GM18511 (cell line): ENCODE measurements around the gene FGD6.
"Not testable (repeated sequence)": the region's sequence is repeated elsewhere in the genome, so short reads cannot be mapped to it uniquely, and the experiment has no call there.

Experiments used
- ATAC-seq: cut with Tn5 transposase; IDR thresholded peaks from one replicate; pipeline ENCODE4 v1.9.1; 2021; ENCODE audit warnings: mild to moderate bottlenecking, moderate library complexity; ENCODE audit not compliant: unreplicated experiment

Gene FGD6

DNA sequence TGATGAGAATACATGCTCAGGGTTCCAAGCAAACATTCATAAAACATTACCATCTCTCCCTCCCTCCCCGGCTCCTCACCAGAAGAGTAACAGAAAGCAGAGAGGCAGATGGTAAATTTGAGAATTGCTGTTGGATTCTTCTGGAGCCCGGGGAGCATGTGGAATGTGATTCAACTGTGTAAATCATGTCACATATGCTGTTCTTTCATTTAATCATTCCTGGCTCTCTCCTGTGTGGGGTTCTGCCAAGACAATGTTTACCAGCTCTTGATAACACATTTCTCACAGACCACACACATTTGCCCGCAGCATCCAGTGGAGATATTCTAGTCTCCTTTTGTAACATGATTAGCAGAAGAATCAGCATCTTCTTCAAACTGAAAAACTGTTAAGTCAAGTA, 120.4 kb downstream of the FGD6 start:
- ATAC-seq = no peak

DNA sequence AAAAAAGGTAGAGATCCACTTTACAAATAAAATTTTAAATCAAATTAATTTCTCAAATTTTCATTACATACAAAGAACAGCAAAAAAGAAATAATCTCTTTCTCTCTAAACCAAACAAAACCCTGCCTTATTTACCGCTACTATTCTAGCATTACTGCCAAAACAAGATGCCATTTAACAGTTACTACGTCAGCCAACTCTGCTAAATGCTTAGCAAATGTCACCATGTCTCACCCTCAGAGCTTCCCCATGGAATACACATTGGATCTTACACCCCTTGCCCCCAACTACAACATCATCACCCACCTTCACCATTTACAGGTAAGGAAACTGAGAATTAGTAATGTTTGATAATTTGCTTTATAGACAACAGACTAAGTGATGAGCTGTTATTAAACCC, 120.9 kb downstream of the FGD6 start:
- no peak for ATAC-seq

DNA sequence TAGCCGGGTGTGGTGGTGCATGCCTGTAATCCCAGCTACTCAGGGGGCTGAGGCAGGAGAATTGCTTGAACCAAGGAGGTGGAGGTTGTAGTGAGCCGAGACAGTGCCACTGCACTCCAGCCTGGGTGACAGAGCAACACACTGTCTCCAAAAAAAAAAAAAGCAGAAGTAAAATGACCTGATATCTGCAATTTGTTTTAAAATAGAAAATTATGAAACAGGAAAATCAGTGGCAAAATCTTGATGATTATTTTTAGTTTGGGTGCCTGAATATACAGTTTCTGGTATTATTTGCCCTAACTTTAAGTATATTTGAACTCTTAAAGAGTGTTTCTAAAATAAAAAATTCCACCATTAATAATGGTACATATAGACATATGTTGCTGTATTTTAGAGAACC, 121.4 kb downstream of the FGD6 start:
- not testable (repeated sequence) for ATAC-seq

DNA sequence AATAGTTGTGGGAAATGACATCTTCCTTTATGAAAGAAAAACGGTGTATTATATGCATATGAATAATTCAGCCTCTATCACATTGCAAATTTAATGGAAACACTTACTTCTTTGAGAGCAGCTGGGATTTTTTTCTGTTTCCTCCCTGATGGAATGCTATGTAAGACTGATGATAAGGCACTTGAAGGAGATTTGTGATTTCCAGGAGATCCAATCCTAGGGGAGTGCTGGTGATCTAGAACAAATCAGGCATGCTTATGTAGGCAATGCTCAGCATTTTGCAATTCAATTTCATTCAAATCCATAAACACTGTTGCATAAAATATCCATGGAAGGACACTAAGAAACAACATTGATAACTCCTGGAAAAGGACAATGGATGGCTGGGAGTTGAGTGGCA, 127.8 kb downstream of the FGD6 start:
- ATAC-seq = no peak

DNA sequence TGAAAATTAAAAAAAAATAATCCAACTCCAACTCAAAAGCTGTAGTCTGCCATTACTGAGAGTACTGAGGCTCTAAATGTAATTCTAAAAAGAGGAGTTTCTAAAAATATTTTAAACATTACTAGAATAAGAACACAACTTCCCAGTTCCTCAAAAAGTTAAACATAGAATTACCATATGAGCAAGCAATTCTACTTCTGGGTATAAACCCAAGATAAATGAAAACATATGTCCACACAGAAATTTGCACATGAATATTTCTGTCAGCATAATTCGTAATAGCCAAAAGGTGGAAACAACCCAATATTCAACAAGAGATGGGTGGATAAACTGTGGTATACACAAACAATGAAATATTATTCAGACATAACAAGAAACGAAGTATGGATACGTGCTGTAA, 128.9 kb downstream of the FGD6 start:
- ATAC-seq = peak; percentile 79

DNA sequence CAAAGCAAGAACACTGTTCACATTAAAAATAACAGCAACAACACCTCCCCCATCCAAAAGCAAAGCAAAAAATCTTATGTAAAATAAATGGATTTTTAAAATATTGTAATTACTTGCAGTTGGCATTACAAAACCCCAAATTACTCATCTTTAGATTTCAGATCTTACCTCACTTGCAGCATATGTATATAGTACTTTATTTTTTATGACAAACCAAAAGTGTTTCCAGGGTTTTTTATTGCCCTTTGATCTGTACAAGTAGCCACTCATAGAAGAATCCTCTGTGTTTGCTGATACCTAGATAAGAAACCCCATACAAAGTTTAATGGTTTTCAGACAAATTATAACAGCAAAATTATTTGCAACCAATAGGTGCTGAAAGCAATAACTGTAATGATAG, 131.7 kb downstream of the FGD6 start:
- ATAC-seq = no peak

DNA sequence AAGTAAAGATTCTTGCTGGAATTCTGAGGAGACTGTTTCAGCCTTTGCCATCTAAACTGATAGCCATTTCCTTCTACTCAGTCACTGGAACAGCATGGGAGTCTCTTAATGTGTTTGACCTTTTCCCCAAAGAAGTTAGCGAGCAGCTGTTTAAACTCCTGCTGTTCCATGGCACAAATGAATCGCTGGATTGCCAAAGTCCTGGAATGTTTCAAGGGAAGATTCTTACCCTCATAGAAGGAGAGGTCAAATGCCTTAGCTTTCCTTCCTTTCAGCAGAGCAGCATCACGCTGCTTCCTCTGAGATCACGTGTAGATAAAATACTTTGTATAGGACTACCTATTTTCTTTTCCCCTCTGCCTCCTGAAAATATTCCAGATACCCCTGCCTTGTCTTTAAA, 133.3 kb downstream of the FGD6 start:
- no peak for ATAC-seq

DNA sequence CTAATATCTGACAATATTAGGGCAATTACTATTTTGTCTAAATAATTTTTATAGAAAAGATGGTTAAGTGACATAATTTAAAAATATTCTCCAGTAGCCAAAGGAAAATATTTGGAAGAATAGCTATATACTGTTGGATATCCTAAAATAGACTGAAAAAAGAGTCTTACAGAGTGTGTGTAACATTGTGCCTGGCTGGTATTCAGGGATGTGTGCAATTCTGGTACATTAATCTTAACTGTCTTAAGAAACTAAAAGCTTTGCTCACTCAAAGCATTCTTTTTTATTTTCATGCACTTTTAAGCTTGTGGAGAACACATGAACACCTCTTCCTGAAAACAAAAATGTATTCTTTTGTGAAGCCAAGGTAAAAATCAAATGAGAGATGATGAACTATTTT, 133.8 kb downstream of the FGD6 start:
- ATAC-seq = no peak

DNA sequence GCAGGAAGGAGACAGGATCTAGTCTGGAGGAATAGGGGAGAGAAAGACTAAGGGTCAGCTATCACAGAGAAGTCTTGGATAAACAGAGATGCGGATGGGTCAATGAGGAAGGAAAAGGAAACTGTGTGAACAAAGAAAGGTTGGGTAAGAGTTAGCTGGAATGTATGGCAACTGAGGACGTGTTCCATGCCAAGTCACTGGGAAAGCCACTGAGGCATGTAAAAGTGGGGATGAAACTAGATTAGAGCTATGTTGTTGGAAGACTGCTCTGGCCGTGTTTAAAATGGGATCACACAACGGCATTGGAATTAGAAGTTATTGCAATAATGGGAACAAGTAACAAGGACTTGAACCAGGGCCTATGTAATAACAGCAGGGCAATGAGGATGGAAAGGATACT, 139.9 kb downstream of the FGD6 start:
- ATAC-seq = no peak

DNA sequence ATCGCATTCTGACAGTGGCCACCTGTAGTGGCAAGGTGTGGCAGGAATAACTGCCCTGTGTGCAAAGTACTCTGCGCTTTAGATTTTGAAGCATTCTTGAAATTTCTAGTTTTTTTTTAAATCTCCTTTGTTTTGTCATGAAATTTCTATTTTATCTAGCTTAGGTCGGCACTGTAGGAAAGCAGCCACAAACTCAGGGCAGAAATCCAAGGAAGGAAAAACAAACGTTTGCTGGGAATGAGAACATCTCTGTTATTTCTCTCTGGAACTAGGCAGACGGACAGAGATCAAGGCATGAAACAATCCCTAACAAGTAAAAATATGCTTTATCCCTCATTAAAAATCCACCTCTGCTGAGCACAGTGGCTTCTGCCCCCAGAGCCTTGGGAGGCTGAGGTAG, 142.5 kb downstream of the FGD6 start:
- no peak for ATAC-seq

DNA sequence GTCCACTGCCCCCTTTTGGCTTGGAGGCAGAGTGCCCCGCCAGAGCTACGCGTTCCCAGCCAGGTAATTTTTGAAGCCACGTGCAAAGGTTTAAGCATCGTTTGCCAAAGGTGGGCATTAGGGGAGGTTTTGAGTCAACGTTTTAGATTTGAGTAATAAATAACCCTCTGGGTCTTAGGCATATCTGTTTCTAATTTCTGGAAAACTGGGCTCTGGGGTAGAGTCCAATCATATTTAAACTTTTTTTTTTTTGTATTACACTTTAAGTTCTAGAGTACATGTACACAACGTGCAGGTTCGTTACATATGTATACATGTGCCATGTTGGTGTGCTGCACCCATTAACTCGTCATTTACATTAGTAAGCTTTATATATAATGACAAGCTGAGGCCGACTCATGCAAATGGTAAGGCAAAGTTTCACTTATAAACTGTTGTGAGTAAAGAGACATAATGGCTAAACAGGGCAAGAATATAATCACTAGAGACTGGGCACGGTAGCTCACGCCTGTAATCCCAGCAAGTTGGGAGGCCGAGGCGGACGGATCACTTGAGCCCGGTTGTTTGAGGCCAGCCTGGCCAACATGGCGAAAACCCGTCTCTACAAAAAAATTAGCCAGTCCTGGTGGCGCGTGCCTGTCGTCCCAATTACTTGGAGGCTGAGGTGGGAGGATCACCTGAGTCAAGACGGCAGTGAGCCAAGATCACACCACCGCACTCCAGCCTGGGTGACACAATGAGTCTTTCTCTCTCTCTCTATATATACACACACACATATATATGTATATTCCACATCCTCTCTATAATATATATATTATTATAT, 143.4 kb downstream of the FGD6 start:
- no peak for ATAC-seq

DNA sequence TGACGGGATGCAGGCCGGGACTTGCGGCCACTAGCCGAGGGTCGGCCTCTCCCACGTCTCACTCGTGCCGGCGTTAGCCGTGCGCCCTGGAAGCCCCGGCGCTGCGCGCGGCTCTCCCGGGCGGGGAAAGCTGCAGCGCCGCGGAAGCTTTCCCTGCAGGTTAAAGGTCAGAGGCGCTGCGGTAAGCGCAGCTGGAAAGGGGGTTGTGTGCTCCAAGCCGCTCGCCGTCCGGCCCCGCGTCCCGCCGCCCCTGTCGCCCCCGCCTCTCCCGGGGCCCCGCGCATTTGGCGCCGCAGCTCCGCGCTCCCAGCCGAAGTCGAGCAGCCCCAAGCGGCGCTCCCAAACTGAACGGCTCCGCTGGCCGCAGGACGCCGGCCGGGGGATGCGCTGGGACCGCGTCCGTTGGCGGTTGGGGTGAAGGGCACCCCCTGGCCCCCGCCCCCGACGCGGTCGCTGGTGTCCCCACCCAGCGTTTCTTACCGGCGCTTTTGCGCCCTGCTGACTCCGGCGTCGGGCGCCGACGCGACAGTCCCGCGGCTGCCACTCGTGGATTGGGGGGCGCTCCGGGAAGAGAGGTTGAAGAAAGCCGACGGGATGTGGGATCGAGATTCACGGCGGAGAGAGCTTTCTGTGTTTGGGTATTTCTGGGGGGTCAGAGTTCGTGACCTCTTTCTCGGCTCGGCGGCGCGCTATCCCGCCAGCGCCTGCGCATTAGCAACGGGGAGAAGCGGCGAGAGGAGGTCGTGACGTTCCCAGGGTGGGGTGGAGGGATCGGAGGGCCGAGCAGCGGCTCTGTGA, 144.2 kb downstream of the FGD6 start, which contains the start of gene NR2C1:
TSS of gene NR2C1 (minus strand) at position 719 of the 798 bp plus-strand sequence. CDS start 6,234 bp downstream, outside the sequence.
- peak; percentile 97 for ATAC-seq

DNA sequence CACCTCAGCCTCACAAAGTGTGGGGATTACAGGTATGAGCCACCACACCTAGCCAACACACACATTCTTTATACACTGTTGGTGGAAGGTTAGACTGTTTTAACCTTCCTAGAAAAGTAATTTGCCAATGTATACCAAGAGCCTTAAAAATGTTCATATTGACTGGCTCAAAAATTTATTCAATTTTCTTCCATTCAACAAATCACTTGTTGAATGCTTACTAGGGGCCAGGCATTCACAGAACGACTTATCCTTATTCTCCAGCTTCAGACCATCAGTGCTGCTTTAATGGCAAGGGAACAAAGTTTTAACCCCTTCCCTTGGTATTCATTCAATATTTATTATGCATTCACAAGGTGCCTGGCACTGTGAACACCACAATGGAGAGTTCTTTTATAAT, 146.9 kb downstream of the FGD6 start:
- no peak for ATAC-seq

DNA sequence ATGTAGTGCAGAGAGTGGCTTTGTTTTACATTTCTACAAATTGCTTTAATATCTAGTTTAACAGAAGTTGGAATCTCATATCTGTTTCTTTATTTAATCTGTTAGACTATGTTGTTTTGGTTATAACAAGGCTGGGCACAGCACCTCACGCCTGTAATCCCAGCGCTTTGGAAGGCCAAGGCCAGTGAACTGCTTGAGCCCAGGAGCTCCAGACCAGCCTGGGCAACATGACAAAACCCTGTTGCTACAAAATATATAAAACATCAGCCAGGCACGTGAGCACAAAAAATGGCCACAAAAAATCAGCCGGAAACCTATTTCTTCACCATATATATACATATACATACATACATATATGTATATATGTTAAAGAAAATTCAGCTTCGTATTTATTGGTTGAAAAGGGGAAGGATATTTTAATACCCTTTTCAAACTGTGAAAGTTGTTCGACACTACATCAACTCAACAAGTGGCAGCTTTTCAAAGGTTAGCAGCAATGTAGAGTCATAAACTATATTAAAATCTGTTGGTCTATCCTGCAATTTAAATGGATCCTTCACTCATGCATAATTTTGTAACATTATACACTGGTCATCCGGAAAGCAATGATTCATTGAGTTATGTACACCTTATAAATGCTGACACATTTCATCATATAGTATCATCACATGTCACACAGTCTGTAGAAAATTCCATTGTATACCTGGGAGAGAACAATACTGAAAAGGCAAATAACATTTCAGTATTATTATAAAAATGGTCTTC, 151.0 kb downstream of the FGD6 start:
- ATAC-seq = no peak

DNA sequence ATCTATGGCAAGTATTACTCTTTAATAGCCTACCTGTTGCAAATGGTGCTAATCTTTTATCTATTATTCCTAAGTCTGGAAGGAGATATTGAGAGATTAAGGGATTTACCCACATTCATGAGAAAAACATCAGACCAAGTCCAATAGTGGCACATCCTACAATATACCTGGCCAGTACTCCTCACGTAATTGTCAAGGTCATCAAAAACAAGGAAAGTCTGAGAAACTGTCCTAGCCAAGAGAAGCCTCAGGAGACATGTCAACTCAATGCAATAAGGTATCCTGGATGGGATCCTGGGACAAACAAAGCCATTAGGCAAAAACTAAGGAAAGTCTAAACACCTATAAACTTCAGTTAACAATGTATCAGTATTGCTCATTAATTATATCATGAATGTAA, 156.3 kb downstream of the FGD6 start:
- ATAC-seq = no peak

DNA sequence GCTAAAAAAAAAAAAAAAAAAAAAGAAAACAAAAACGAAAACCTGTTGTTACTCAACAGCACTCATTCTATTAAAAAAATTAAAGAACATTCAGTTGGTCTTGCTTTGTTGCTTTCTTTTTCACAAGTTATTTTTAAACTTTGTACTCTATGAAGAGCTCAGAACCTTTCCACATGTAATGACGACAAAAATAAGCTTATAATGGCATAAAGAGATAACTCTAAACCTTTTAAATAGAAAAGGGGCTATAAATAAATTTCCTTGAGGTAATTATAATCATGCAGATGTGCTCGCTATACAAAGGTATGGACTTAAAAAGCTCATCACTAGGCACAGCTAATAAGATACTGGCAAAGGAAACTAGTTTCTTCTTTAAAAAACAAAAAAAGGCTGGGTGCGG, 157.3 kb downstream of the FGD6 start:
- ATAC-seq = no peak

DNA sequence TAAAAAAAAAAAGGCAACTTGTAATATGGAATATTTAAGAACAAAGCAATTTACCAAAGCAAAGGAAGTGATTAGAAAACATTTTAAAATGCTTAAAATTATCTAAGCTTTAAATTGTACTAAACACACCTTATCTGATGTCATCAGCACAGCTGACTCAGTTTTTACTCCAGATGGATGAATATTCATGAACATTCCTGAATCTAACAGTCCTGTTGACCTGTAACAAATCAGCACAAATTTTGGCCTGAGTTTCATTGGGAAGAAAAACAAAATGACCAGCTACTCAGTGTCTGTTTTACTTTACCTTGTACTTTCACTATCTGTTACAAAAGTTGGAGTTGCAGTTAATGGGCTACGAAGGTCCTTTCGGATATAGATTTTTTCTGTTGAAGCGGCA, 159.8 kb downstream of the FGD6 start:
- ATAC-seq = no peak

DNA sequence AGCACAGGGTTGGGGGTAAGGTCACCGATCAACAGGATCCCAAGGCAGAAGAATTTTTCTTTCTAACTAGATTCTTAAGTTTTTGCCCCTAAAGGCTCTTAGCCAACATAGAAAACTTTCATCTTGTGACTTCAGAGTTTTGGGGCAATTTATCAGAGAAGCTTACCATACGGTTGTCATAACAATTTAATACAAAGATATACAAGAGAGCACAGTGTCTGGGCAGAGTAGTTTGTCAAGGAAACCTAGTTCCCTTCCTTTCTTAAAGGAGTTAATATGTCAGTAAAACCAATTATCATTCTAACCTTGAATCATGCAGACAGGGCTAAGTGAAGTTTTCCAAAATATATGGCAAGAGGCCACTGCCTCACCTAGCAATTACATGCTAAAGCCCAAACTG, 162.2 kb downstream of the FGD6 start:
- ATAC-seq = no peak

DNA sequence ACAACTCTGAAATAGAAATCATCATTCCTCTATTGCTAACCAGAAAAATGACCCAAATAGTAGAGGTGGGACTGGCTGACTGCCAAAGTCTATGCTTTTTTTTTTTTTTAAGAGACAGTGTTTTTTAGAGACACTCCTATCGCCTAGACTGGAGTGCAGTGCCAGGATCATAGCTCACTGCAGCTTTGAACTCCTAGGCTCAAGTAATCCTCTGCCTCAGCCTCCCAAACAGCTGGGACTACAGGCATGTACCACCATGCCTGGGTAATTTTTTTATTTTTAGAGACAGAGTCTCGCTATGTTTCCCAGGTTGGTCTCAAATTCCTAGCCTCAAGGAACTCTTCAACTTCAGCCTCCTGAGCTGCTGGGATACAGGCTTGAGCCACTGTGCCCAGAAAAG, 163.1 kb downstream of the FGD6 start:
- ATAC-seq = no peak

DNA sequence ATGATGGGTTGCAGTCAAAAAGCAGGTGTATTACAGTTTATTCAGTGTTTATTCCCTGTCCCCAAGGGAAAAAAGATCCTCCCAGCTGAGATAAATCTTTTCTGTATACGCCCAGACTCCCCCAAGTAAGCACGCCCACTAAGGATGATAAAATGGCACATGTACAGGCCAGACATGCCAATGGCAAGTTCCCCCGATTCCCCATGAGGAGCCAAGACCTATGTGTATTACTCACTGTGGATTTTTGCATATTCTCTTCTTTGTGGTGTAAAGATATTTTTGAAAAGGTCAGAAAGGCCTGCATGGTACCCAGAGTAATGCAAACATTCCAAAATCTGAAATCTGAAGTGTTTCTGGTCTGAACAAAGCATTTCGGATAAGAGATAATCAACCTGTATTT, 166.0 kb downstream of the FGD6 start:
- ATAC-seq = no peak

DNA sequence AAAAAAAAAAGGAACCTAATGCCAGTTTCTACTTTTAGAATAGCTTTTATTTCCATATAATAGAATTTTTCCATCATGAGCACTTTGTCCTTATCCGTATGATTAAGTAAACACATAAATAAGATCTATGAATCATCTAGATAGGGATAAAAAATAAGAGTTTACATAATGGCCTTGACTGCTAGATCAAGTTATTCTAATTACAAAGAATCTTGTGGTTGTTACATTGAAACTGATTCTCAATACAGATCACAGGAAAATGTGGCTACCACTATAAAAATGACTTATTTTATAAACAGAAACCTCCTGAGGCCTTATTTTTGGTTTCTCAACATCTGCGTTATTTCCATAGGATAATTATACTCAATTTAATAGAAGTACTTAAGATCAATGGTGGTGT, 179.4 kb downstream of the FGD6 start:
- ATAC-seq = no peak

DNA sequence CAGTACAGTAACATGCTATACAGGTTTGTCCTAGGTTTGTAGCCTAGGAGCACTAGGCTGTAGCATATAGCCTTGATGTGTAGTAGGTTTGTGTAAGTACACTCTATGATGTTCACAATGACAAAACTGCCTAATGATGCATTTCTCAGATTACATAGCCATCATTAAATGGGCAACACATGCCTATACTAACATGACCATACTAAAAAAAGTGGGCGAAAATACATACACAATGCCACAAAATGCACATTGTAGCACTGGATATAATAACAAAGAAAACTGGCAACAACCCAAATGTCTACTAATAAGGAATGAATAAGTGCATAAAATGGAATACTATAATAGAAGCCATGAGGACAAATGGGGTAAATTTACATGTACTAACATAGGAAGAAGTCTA, 182.5 kb downstream of the FGD6 start:
- no peak for ATAC-seq
